Mucosa of descending colon (tissue), 3 donors: ENCODE measurements around the gene GALNT9. TPM values are rescaled to one million over a fixed set of nuclear protein-coding genes. Genes with fewer than 3 reads are reported as not detected.
A peak's percentile ranks its signal among the peaks of the same experiment; 100 is the strongest.

Experiments used
- ATAC-seq: fragments of 200-7000 bp; cut with Tn5 transposase; one replicate; pipeline ENCODE4 v1.9.1; 2020; ENCODE audit warnings: mild to moderate bottlenecking, moderate library complexity
- DNase-seq, 3 donors: peaks; one replicate each; pipeline ENCODE4 v3.0.0-alpha.2; 2020
- H3K36me3 ChIP-seq: fragments of 200-600 bp; one replicate; pipeline ENCODE4 v1.8.0; 2021; ENCODE audit warnings: low read depth, mild to moderate bottlenecking
- H3K4me1 ChIP-seq: fragments of 200-600 bp; one replicate; pipeline ENCODE4 v1.8.0; 2021; ENCODE audit warnings: low read depth, mild to moderate bottlenecking
- H3K4me3 ChIP-seq: fragments of 200-600 bp; one replicate; pipeline ENCODE4 v1.8.0; 2021; ENCODE audit warnings: mild to moderate bottlenecking
- H3K9me3 ChIP-seq: fragments of 200-600 bp; one replicate; pipeline ENCODE4 v1.8.0; 2021; ENCODE audit warnings: mild to moderate bottlenecking
- CTCF ChIP-seq: fragments of 200-600 bp; IDR thresholded peaks from one replicate; pipeline ENCODE4 v1.8.0; 2022; ENCODE audit warnings: antibody characterized with exemption, mild to moderate bottlenecking
- intact Hi-C, 2 donors: fragments of 100-400 bp; cut with DNase I in 1 of 2; cut with micrococcal nuclease in 1 of 2; formaldehyde crosslinking; loops; one replicate each; pipeline versions ENCODE4 v1.11.0 to v1.11.1; 2022; cut with DNase I, micrococcal nuclease
- total RNA-seq, 3 donors: library from RNA; stranded (reverse); fragmentation: NEBNext Ultra II Directional in 2 of 3; extraction: Animal tissue kit (Norgen Biotek cat#: 25700) in 2 of 3; gene quantifications; one replicate each; pipeline versions ENCODE4 v1.2.1 to v1.2.4, GENCODE V29; 2021 to 2023
- donor health status: DM: no; HTN: no; CAD: no; lungs with moderate emphysema.
- donor health status: DM: no; HTN: no; CAD: no.
- donor health status: DM: no; HTN: yes; CAD: no.

The GALNT9 gene
- total RNA-seq, 3 donors from 2014 or later = 0.43 to 3.7 TPM; not detected in 1

- no peak for ATAC-seq
- no peaks in the 10 kb centered on the region for H3K36me3 ChIP-seq
- intact Hi-C loops = no loop called here
- H3K9me3 ChIP-seq = no peaks in the 10 kb centered on the region
- TF ChIP-seq CTCF = no peak
- no peaks in the 10 kb centered on the region for H3K4me1 ChIP-seq
- no peak overlapping the region for H3K4me3 ChIP-seq
- peak in 1 of 3 donors; percentile 26 for DNase-seq
Observed at GRCh38 chr12:132317233-132317938, 12.0 kb downstream of the GALNT9 start.

GRCh38 chr12:132316497-132317232 lies 12.7 kb downstream of the GALNT9 start:
- DNase-seq (peak in 1 of 3 donors; percentile 23), ATAC-seq (no peak)
- H3K4me1 ChIP-seq = no peaks in the 10 kb centered on the region
- H3K4me3 ChIP-seq = no peak overlapping the region
- peaks cover 7% of the 10 kb centered on the region for H3K9me3 ChIP-seq
- intact Hi-C loops = no loop called here
- H3K36me3 ChIP-seq = no peaks in the 10 kb centered on the region
- no peak for TF ChIP-seq CTCF

- Histone ChIP-seq H3K36me3 (no peaks in the 10 kb centered on the region), H3K9me3 (peaks cover 14% of the 10 kb centered on the region), H3K4me3 (no peak overlapping the region), H3K4me1 (no peaks in the 10 kb centered on the region)
- peak in 1 of 3 donors; percentile 32 for DNase-seq
- intact Hi-C loops = no loop called here
- ATAC-seq = no peak
- no peak for TF ChIP-seq CTCF
Observed at GRCh38 chr12:132315951-132316350, 13.4 kb downstream of the GALNT9 start.

DNA sequence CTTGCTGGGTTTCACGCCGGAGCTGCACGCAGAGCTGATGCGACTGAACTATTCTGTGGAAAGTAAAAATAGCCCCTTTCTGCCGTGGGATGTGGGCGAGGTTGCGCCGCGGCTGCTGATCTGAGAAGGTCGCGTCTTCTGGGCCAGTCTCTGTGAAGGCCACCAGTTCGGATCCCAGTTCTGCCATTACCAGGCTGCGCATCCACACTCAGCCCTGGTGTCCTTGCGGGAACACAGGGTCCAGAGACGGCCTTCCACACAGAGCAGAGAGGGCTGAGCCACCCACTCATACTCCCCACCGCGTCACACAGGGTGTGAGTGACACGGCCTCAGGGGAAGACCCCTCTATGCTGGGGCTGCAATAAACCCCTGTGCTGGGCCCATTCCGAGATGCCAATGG lies 13.9 kb downstream of the GALNT9 start:
- Histone ChIP-seq H3K4me1 (no peaks in the 10 kb centered on the region), H3K9me3 (peaks cover 15% of the 10 kb centered on the region), H3K36me3 (no peaks in the 10 kb centered on the region), H3K4me3 (no peak overlapping the region)
- intact Hi-C loops = no loop called here
- ATAC-seq (no peak), DNase-seq (no peak)
- no peak for TF ChIP-seq CTCF

DNA sequence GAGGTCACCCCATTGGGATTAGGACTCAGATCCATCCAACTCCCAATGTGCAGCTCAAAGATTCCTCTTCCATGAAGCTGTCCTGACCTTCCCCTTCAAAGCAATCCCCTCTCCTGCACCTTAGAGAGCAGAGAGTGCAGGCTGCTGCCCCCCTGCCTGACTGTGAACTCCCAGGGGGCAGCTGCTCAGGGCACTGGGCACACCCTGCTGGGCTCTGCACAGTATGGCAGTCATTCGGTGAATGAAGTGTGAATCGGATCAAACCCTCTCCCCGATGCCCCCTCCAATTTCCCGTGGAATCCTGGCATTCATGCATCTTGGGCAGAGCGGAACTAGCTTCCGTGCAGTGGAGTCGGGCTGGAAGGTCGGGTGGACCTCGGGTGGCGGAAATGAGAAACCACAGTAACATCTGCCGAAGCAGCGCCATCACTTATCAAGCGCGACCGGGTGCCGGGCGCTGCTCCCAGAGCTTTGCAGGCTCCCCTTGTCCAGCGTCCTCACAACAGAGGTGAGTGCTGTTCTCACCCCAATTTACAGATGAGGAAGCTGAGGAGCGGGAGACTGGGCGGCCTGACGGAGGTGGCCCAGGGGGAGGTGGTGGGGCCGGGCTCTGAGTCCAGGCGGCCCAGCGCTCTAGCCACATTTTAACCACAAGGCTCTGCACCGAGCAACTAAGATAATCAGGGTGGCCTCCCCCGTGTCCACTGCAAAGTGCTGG lies 14.7 kb downstream of the GALNT9 start:
- no peak for TF ChIP-seq CTCF
- Histone ChIP-seq H3K4me1 (no peaks in the 10 kb centered on the region), H3K36me3 (no peaks in the 10 kb centered on the region), H3K9me3 (peaks cover 15% of the 10 kb centered on the region), H3K4me3 (no peak overlapping the region)
- ATAC-seq (no peak), DNase-seq (peak in 1 of 3 donors; percentile 16)
- intact Hi-C loops = no loop called here
